A549 (cell line): Measurements from ENCODE around the gene BAZ1B.
"Not testable (repeated sequence)": the region's sequence is repeated elsewhere in the genome, so short reads cannot be mapped to it uniquely, and the experiment has no call there.

Experiments
- CBX2 ChIP-seq: fragments of 200-600 bp; sonication (generic); IDR thresholded peaks from 2 replicates; pipeline ENCODE4 v1.6.1; 2016; ENCODE audit warnings: low read depth, mild to moderate bottlenecking, borderline replicate concordance
- CEBPB ChIP-seq, 2 experiments: fragments of >200 bp in 1 of 2; sonication (Bioruptor Twin) in 1 of 2; formaldehyde crosslinking in 1 of 2; IDR thresholded peaks; 2 replicates each; pipeline ENCODE4 v1.6.1; 2012 to 2016
- EP300 ChIP-seq, 2 experiments: fragments of >200 bp; sonication (Bioruptor Twin); formaldehyde crosslinking; IDR thresholded peaks; 2 replicates in 1 of 2; 3 replicates in 1 of 2; pipeline ENCODE4 v1.6.1; 2016 to 2017
- HDAC2 ChIP-seq: fragments of 200-600 bp; sonication (generic); IDR thresholded peaks from 2 replicates; pipeline ENCODE4 v1.6.1; 2016
- HOXA7 ChIP-seq: fragments of 250-450 bp; sonication (Bioruptor Pico); IDR thresholded peaks from 2 replicates; pipeline ENCODE4 v1.5.0; 2020; ENCODE audit warnings: mild to moderate bottlenecking, moderate library complexity
- NPAS2 ChIP-seq: fragments of 250-450 bp; sonication (Bioruptor Pico); IDR thresholded peaks from 2 replicates; pipeline ENCODE4 v1.8.0; 2022; ENCODE audit warnings: mild to moderate bottlenecking, moderate library complexity, borderline replicate concordance
- PHF8 ChIP-seq: fragments of 200-600 bp; sonication (generic); IDR thresholded peaks from 2 replicates; pipeline ENCODE4 v1.6.1; 2016; ENCODE audit warnings: low read depth, mild to moderate bottlenecking, antibody characterized with exemption, moderate library complexity, borderline replicate concordance
- POLR2A ChIP-seq: IDR thresholded peaks from 2 replicates; pipeline ENCODE4 v1.6.1; 2012; ENCODE audit warnings: mild to moderate bottlenecking, low read length
- RCOR1 ChIP-seq: fragments of 150-350 bp; IDR thresholded peaks from 2 replicates; pipeline ENCODE4 v1.6.1; 2014; ENCODE audit warnings: antibody characterized with exemption, low read length, low read depth
- TF ChIP-seq, protein P1 (sequence below): fragments of >200 bp; sonication (Bioruptor Twin); formaldehyde crosslinking; IDR thresholded peaks from 3 replicates; pipeline ENCODE4 v1.5.1; 2016
- TF ChIP-seq, protein P2 (sequence below): fragments of 200-600 bp; sonication (generic); IDR thresholded peaks from 2 replicates; pipeline ENCODE4 v1.6.1; 2016; ENCODE audit warnings: antibody characterized with exemption, mild to moderate bottlenecking, moderate library complexity

DNA sequence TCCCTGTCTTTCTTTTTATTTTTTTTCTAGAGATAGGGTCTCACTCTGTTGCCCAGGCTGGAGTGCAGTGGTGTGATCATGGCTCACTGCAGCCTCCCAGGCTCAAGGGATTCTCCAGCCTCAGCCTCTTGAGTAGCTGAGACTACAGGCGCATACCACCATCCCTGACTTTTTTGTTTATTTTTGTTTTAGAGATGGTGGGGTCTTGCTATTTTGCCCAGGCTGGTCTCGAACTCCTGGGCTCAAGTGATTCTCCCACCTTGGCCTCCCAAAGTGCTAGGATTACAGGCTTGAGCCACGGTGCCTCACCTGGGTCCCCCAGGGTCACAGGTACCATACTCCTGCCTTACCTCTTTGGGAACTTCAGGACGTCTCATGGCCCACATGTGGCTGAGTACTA, 91.6 kb downstream of the BAZ1B start:
- TF ChIP-seq, protein P1, sequence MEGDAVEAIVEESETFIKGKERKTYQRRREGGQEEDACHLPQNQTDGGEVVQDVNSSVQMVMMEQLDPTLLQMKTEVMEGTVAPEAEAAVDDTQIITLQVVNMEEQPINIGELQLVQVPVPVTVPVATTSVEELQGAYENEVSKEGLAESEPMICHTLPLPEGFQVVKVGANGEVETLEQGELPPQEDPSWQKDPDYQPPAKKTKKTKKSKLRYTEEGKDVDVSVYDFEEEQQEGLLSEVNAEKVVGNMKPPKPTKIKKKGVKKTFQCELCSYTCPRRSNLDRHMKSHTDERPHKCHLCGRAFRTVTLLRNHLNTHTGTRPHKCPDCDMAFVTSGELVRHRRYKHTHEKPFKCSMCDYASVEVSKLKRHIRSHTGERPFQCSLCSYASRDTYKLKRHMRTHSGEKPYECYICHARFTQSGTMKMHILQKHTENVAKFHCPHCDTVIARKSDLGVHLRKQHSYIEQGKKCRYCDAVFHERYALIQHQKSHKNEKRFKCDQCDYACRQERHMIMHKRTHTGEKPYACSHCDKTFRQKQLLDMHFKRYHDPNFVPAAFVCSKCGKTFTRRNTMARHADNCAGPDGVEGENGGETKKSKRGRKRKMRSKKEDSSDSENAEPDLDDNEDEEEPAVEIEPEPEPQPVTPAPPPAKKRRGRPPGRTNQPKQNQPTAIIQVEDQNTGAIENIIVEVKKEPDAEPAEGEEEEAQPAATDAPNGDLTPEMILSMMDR: not testable (repeated sequence)
- not testable (repeated sequence) for TF ChIP-seq POLR2A; RCOR1; NPAS2 (CRISPR knock-in tag); CBX2; CEBPB (IDR thresholded peaks at IDR 0.05); HDAC2; EP300 (IDR thresholded peaks at IDR 0.05); HOXA7 (CRISPR knock-in tag); PHF8
- TF ChIP-seq, protein P2, sequence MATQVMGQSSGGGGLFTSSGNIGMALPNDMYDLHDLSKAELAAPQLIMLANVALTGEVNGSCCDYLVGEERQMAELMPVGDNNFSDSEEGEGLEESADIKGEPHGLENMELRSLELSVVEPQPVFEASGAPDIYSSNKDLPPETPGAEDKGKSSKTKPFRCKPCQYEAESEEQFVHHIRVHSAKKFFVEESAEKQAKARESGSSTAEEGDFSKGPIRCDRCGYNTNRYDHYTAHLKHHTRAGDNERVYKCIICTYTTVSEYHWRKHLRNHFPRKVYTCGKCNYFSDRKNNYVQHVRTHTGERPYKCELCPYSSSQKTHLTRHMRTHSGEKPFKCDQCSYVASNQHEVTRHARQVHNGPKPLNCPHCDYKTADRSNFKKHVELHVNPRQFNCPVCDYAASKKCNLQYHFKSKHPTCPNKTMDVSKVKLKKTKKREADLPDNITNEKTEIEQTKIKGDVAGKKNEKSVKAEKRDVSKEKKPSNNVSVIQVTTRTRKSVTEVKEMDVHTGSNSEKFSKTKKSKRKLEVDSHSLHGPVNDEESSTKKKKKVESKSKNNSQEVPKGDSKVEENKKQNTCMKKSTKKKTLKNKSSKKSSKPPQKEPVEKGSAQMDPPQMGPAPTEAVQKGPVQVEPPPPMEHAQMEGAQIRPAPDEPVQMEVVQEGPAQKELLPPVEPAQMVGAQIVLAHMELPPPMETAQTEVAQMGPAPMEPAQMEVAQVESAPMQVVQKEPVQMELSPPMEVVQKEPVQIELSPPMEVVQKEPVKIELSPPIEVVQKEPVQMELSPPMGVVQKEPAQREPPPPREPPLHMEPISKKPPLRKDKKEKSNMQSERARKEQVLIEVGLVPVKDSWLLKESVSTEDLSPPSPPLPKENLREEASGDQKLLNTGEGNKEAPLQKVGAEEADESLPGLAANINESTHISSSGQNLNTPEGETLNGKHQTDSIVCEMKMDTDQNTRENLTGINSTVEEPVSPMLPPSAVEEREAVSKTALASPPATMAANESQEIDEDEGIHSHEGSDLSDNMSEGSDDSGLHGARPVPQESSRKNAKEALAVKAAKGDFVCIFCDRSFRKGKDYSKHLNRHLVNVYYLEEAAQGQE: not testable (repeated sequence)
